Keratinocyte (primary cell): ENCODE results near the gene G6PC2. TPM values are rescaled to one million over a fixed set of nuclear protein-coding genes. Genes with fewer than 3 reads are reported as not detected.

Source experiments
- DNase-seq: peaks from one replicate; pipeline ENCODE4 v3.0.0-alpha.2; 2011; ENCODE audit warnings: low read depth, missing footprints, low spot score
- FAIRE-seq: peaks from 2 replicates; lab custom pipeline; 2011; peaks lifted over from hg19 to GRCh38; lab: Jason Lieb, UNC
- H2AFZ ChIP-seq: 2 replicates; pipeline ENCODE4 v1.6.0; 2012; ENCODE audit warnings: low read length, control low read depth, inconsistent platforms; ENCODE audit not compliant: control insufficient read depth
- H3K27ac ChIP-seq: 2 replicates; pipeline ENCODE4 v1.5.1; 2011; ENCODE audit warnings: low read length; ENCODE audit not compliant: control insufficient read depth, insufficient read depth
- H3K27me3 ChIP-seq: 3 replicates; pipeline ENCODE4 v1.6.0; 2011; ENCODE audit warnings: low read length; ENCODE audit not compliant: control insufficient read depth, insufficient read depth; ENCODE audit errors: extremely low read depth
- H3K36me3 ChIP-seq, 2 experiments: 2 replicates in 1 of 2; 3 replicates in 1 of 2; pipeline ENCODE4 v1.5.1; 2011; ENCODE audit warnings: low read length in 2 of 2, mild to moderate bottlenecking in 1 of 2; ENCODE audit not compliant: control insufficient read depth in 2 of 2, insufficient read depth in 2 of 2; ENCODE audit errors: extremely low read depth in 1 of 2
- H3K4me1 ChIP-seq: 3 replicates; pipeline ENCODE4 v1.5.1; 2011; ENCODE audit warnings: low read length; ENCODE audit not compliant: control insufficient read depth, insufficient read depth; ENCODE audit errors: extremely low read depth
- H3K4me2 ChIP-seq: 3 replicates; pipeline ENCODE4 v1.6.0; 2011; ENCODE audit warnings: low read depth, low read length; ENCODE audit not compliant: control insufficient read depth, insufficient read depth; ENCODE audit errors: extremely low read depth
- H3K4me3 ChIP-seq, 3 experiments: fragments of 200-600 bp in 1 of 3; sonication (generic) in 1 of 3; 2 replicates in 2 of 3; 3 replicates in 1 of 3; pipeline ENCODE4 v1.5.1; 2011 to 2016; ENCODE audit warnings: low read length in 3 of 3, mild to moderate bottlenecking in 3 of 3, control low read depth in 2 of 3, inconsistent platforms in 1 of 3, low read depth in 1 of 3, mixed read lengths in 1 of 3, mixed run types in 1 of 3, moderate library complexity in 1 of 3; ENCODE audit not compliant: control insufficient read depth in 2 of 3, insufficient read depth in 2 of 3; ENCODE audit errors: extremely low read depth in 1 of 3
- H3K79me2 ChIP-seq: 2 replicates; pipeline ENCODE4 v1.6.0; 2012; ENCODE audit warnings: low read length; ENCODE audit not compliant: control insufficient read depth, insufficient read depth
- H3K9ac ChIP-seq: 3 replicates; pipeline ENCODE4 v1.6.0; 2011; ENCODE audit warnings: low read length; ENCODE audit not compliant: control insufficient read depth, insufficient read depth; ENCODE audit errors: extremely low read depth
- H3K9me1 ChIP-seq: 3 replicates; pipeline ENCODE4 v1.6.0; 2011; ENCODE audit warnings: low read length; ENCODE audit not compliant: control insufficient read depth, insufficient read depth; ENCODE audit errors: extremely low read depth
- H3K9me3 ChIP-seq: 2 replicates; pipeline ENCODE4 v1.5.1; 2012; ENCODE audit warnings: low read depth, low read length; ENCODE audit not compliant: control insufficient read depth
- H4K20me1 ChIP-seq: 3 replicates; pipeline ENCODE4 v1.6.0; 2011; ENCODE audit warnings: low read length; ENCODE audit not compliant: control insufficient read depth, insufficient read depth; ENCODE audit errors: extremely low read depth
- EZH2 ChIP-seq: IDR thresholded peaks from one replicate; pipeline ENCODE4 v1.6.1; 2012; ENCODE audit warnings: inconsistent platforms, mild to moderate bottlenecking, low read length, moderate library complexity
- dilution Hi-C: fragments of 300-500 bp; cut with MboI; formaldehyde crosslinking; loops from one replicate; pipeline ENCODE4 v1.7.0; 2020; ENCODE audit warnings: low sequenced_read_pairs; ENCODE audit not compliant: extremely low pct_ligation_motif_present
- polyA plus RNA-seq, 5 experiments: library from polyadenylated mRNA; depleted of rRNA in 3 of 5; stranded (reverse) in 3 of 5; stranded (forward) in 1 of 5; unstranded in 1 of 5; fragments of >200 nt; gene quantifications; 1 replicate in 1 of 5; 2 replicates in 3 of 5; 3 replicates in 1 of 5; pipeline versions ENCODE4 v1.2.1 to v1.2.3, GENCODE V29; 2011 to 2012; ENCODE audit warnings: missing spikeins in 2 of 5, low read depth in 1 of 5, low replicate concordance in 1 of 5
- TF ChIP-seq, protein P1 (sequence below), 3 experiments: IDR thresholded peaks in 1 of 3; conservative IDR thresholded peaks in 1 of 3; optimal IDR thresholded peaks in 1 of 3; 2 replicates in 2 of 3; 3 replicates in 1 of 3; pipeline versions ENCODE3 to v1.5.1; 2011; ENCODE audit warnings: low read length in 3 of 3, mild to moderate bottlenecking in 3 of 3, moderate library complexity in 2 of 3, control low read depth in 1 of 3, inconsistent platforms in 1 of 3; ENCODE audit not compliant: insufficient read depth in 2 of 3; ENCODE audit errors: extremely low read depth in 1 of 3

Gene G6PC2
- polyA plus RNA-seq, 1 donor (not counting 4 experiments of a cell fraction or from before 2014, with no cell fraction given) = not detected

DNA sequence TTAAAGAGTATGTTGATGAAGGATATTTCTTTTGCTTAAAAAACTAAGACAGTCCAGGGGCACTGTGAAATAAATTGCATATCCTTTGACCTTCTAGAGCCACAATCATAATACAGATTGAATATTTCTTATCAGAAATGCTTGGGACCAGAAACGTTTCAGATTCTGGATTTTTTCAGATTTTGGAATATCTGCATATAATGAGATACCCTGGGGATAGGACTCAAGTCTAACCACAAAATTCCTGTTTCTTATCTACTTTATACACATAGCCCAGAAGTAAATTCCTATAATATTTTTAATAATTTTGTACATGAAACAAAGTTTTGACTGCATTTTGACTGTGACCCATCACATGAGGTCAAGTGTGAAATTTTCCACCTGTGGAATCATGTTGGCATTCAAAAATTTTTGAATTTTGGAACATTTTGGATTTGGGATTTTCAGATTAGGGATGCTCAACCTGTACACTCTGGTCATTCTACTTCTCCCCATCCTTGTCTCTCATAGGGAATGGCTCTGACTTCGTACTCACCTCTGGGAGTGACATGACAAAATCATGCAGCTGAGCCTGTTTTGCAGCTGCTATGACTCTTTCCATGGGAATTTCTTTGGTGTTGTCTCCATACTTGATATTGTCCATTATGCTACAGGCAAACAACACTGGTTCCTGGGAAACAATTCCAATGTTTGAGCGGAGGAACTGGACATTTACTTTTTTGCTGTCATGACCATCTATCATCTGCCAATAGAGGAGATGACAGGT, 25.7 kb downstream of the G6PC2 start:
- no peaks in the 10 kb centered on the region for H3K9me3 ChIP-seq
- H3K36me3 ChIP-seq = no peaks in the 10 kb centered on the region
- no peaks in the 10 kb centered on the region for H3K79me2 ChIP-seq
- no peaks in the 10 kb centered on the region for H4K20me1 ChIP-seq
- H3K27me3 ChIP-seq = peaks cover 4% of the 10 kb centered on the region
- TF ChIP-seq, protein P1, sequence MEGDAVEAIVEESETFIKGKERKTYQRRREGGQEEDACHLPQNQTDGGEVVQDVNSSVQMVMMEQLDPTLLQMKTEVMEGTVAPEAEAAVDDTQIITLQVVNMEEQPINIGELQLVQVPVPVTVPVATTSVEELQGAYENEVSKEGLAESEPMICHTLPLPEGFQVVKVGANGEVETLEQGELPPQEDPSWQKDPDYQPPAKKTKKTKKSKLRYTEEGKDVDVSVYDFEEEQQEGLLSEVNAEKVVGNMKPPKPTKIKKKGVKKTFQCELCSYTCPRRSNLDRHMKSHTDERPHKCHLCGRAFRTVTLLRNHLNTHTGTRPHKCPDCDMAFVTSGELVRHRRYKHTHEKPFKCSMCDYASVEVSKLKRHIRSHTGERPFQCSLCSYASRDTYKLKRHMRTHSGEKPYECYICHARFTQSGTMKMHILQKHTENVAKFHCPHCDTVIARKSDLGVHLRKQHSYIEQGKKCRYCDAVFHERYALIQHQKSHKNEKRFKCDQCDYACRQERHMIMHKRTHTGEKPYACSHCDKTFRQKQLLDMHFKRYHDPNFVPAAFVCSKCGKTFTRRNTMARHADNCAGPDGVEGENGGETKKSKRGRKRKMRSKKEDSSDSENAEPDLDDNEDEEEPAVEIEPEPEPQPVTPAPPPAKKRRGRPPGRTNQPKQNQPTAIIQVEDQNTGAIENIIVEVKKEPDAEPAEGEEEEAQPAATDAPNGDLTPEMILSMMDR (optimal IDR thresholded peaks at IDR 0.05 in 1 of 3, IDR thresholded peaks at IDR 0.05 in 1 of 3, conservative IDR thresholded peaks at IDR 0.05 in 1 of 3; ENCODE audit: extremely low read depth in 1 of 3, insufficient read depth in 2 of 3, low read length in 3 of 3) = no peak
- TF ChIP-seq EZH2 = no peak
- H3K4me2 ChIP-seq = no peak overlapping the region
- no peak overlapping the region for H3K27ac ChIP-seq
- FAIRE-seq (no peak), DNase-seq (no peak)
- H3K9me1 ChIP-seq = no peaks in the 10 kb centered on the region
- H3K4me3 ChIP-seq = no peak overlapping the region
- H3K9ac ChIP-seq = no peak overlapping the region
- dilution Hi-C loops = no loop called here
- H2AFZ ChIP-seq = no peak overlapping the region
- H3K4me1 ChIP-seq = no peaks in the 10 kb centered on the region

DNA sequence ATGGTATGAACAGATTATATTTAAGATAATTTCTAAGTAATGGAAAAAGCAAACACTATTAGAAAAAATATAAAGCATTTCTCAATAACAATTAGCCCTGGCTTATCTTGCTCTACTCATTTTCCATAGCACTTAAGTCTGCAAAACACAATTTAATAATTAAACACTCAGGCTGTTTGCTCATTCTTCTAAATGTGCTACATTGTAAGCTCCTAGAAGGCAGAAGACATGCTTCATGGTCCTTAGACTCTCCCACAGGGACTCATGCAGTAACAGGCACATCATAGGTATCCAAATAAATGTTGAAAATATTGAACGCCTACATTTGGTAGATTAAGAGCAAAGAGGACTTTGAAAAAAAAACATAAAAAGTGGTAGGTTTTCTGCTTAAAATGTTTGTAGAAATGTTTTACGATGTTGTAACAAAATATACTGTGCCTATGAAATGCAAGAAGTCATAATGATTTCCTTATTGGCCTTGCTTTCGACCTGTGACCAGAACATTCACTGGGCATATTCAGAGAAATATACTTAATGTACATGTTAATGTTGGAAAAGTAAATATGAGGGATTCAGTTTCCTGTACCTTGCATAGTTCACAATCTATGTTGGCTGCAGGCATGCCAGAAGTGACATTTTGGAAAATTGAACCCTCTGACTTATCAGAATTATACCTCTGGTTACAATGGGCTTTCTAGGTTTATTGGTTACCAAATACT, 27.2 kb downstream of the G6PC2 start:
- Histone ChIP-seq H3K79me2 (no peaks in the 10 kb centered on the region), H3K27me3 (peaks cover 4% of the 10 kb centered on the region), H4K20me1 (no peaks in the 10 kb centered on the region), H3K4me2 (no peak overlapping the region), H2AFZ (no peak overlapping the region), H3K4me3 (no peak overlapping the region), H3K27ac (no peak overlapping the region), H3K9me1 (no peaks in the 10 kb centered on the region), H3K36me3 (no peaks in the 10 kb centered on the region), H3K9me3 (no peaks in the 10 kb centered on the region), H3K4me1 (no peaks in the 10 kb centered on the region), H3K9ac (no peak overlapping the region)
- DNase-seq (no peak), FAIRE-seq (no peak)
- TF ChIP-seq, protein P1 (optimal IDR thresholded peaks at IDR 0.05 in 1 of 3, IDR thresholded peaks at IDR 0.05 in 1 of 3, conservative IDR thresholded peaks at IDR 0.05 in 1 of 3; ENCODE audit: extremely low read depth in 1 of 3, insufficient read depth in 2 of 3, low read length in 3 of 3) = no peak
- dilution Hi-C loops = no loop called here
